ENCODE measurements around the gene ARHGAP40.

DNA sequence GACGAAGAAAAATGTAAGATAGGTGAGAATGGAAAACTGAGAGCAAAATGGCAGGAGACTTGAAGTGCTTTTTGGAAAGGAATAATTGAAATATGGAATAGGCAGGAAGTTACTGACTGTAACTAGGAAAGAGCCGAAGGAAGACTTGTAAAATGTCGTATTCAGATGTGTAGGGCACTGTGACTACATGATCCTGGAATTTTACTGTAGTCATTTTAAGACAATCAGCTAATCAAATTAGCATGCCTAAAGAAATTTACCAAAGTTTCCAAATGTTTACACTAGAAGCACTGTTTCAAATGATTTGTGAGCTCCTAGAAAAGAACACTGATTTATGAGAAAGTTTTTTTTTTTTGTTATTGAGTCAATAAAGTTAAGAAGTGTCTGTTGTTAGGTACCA, 41.8 kb upstream of the ARHGAP40 start:
- TF ChIP-seq, protein P1, sequence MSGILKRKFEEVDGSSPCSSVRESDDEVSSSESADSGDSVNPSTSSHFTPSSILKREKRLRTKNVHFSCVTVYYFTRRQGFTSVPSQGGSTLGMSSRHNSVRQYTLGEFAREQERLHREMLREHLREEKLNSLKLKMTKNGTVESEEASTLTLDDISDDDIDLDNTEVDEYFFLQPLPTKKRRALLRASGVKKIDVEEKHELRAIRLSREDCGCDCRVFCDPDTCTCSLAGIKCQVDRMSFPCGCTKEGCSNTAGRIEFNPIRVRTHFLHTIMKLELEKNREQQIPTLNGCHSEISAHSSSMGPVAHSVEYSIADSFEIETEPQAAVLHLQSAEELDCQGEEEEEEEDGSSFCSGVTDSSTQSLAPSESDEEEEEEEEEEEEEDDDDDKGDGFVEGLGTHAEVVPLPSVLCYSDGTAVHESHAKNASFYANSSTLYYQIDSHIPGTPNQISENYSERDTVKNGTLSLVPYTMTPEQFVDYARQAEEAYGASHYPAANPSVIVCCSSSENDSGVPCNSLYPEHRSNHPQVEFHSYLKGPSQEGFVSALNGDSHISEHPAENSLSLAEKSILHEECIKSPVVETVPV (CRISPR knock-in tag; IDR thresholded peaks at IDR 0.05): no peak
- TF ChIP-seq TCF4 (CRISPR knock-in tag; IDR thresholded peaks at IDR 0.05; ENCODE audit: borderline replicate concordance) (no peak), GLIS3 (CRISPR knock-in tag; IDR thresholded peaks at IDR 0.05) (no peak), ARNTL (CRISPR knock-in tag; IDR thresholded peaks at IDR 0.05; ENCODE audit: borderline replicate concordance, low read depth) (no peak), PPARA (CRISPR knock-in tag; IDR thresholded peaks at IDR 0.05; ENCODE audit: borderline replicate concordance) (no peak), ZC3H10 (CRISPR knock-in tag; IDR thresholded peaks at IDR 0.05) (no peak), ZFP30 (CRISPR knock-in tag; IDR thresholded peaks at IDR 0.05) (no peak), BACH2 (CRISPR knock-in tag; IDR thresholded peaks at IDR 0.05; ENCODE audit: borderline replicate concordance) (no peak), ZFP3 (CRISPR knock-in tag; IDR thresholded peaks at IDR 0.05) (no peak), TOX (CRISPR knock-in tag; IDR thresholded peaks at IDR 0.05; ENCODE audit: borderline replicate concordance) (no peak)
- TF ChIP-seq, protein P2, sequence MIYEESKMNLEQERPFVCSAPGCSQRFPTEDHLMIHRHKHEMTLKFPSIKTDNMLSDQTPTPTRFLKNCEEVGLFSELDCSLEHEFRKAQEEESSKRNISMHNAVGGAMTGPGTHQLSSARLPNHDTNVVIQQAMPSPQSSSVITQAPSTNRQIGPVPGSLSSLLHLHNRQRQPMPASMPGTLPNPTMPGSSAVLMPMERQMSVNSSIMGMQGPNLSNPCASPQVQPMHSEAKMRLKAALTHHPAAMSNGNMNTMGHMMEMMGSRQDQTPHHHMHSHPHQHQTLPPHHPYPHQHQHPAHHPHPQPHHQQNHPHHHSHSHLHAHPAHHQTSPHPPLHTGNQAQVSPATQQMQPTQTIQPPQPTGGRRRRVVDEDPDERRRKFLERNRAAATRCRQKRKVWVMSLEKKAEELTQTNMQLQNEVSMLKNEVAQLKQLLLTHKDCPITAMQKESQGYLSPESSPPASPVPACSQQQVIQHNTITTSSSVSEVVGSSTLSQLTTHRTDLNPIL (CRISPR knock-in tag; IDR thresholded peaks at IDR 0.05; ENCODE audit: low read depth): 0 out of 2 replicates have a peak, but pooled peaks have one; percentile 34
- TF ChIP-seq, protein P3, sequence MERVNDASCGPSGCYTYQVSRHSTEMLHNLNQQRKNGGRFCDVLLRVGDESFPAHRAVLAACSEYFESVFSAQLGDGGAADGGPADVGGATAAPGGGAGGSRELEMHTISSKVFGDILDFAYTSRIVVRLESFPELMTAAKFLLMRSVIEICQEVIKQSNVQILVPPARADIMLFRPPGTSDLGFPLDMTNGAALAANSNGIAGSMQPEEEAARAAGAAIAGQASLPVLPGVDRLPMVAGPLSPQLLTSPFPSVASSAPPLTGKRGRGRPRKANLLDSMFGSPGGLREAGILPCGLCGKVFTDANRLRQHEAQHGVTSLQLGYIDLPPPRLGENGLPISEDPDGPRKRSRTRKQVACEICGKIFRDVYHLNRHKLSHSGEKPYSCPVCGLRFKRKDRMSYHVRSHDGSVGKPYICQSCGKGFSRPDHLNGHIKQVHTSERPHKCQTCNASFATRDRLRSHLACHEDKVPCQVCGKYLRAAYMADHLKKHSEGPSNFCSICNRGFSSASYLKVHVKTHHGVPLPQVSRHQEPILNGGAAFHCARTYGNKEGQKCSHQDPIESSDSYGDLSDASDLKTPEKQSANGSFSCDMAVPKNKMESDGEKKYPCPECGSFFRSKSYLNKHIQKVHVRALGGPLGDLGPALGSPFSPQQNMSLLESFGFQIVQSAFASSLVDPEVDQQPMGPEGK (CRISPR knock-in tag; IDR thresholded peaks at IDR 0.05; ENCODE audit: borderline replicate concordance): no peak
- TF ChIP-seq, protein P4, sequence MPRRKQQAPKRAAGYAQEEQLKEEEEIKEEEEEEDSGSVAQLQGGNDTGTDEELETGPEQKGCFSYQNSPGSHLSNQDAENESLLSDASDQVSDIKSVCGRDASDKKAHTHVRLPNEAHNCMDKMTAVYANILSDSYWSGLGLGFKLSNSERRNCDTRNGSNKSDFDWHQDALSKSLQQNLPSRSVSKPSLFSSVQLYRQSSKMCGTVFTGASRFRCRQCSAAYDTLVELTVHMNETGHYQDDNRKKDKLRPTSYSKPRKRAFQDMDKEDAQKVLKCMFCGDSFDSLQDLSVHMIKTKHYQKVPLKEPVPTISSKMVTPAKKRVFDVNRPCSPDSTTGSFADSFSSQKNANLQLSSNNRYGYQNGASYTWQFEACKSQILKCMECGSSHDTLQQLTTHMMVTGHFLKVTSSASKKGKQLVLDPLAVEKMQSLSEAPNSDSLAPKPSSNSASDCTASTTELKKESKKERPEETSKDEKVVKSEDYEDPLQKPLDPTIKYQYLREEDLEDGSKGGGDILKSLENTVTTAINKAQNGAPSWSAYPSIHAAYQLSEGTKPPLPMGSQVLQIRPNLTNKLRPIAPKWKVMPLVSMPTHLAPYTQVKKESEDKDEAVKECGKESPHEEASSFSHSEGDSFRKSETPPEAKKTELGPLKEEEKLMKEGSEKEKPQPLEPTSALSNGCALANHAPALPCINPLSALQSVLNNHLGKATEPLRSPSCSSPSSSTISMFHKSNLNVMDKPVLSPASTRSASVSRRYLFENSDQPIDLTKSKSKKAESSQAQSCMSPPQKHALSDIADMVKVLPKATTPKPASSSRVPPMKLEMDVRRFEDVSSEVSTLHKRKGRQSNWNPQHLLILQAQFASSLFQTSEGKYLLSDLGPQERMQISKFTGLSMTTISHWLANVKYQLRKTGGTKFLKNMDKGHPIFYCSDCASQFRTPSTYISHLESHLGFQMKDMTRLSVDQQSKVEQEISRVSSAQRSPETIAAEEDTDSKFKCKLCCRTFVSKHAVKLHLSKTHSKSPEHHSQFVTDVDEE (CRISPR knock-in tag; IDR thresholded peaks at IDR 0.05): no peak
